NCI-H82 (cell line): ENCODE measurements around the gene FGFR2.

ENCODE experiments used
- DNase-seq: peaks from one replicate; lab custom pipeline; 2025; lab: John Stamatoyannopoulos, UW

FGFR2 gene

DNA sequence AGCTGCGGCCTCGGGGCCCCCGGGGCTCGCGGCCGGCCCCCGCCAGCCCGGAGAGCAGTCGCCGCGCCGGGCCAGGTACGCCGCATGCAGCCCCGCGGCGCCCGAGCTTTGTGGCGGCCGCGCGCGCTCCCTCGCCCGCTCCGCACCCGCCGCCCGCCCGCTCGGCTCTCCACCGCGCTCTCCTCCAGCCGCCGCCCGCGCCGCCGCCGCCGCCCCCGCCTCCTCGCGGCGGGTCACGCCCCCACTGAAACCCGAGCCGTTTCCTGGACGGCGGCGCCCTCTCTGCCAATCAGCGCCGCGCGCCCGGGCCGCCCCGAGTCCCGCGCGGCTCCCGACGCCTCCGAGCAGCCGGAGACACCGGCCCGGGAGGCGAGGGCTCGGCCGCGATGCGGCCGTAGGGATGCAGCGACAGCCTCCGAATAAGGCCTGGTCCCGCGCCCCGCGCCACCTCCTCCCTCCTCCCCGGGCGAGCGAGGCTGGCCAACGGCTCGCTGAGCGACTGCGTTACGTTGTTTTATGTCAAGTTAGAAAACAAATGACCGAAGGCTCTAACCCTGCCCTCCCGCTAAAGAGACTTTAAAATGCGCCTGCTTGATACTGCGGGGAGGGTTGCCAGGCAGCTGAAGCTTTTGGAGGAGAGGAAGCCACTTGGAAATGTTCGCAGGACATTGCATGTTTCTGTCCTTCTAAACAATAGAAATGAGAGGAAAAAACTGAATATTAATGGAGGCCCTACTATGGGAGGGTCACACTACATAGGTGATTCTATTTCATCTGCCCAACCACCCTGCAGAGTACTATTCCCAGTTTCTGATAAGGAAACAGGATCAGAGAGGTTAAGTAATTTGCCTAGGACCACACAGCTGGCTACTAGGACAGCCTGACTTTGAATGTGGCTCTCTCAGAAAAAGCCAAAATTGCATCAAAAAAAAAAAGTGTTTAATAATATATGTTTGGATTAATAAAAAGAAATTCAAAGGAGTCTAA is at the start of gene FGFR2:
Gene FGFR2, minus strand, starts transcription at position 182 of the 987 bp plus-strand sequence. CDS start 4,627 bp downstream, outside the sequence.
- peak; percentile 86 for DNase-seq

DNA sequence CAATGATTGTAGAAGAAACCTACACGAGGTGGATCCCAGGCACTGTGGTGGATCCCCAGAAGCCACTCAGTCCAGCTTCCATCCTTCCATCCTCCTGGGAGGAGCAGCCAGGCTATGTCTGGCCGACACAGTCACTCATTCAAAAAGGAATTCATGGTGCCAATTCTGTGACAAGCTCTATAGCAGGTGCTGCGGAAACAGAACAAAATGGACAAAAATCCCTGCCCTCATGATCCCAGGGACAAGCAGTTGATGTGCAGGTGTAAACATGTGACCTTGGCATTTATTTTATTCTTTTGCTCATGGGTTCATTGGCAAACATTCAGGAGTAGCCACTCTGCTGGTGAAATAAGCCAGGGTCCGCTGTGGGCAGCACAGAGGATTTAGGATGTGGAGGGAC is 49.2 kb upstream of the FGFR2 start:
- DNase-seq, result no peak

- DNase-seq, result no peak
Observed at GRCh38 chr10:121645696-121646095, 47.5 kb upstream of the FGFR2 start.

DNA sequence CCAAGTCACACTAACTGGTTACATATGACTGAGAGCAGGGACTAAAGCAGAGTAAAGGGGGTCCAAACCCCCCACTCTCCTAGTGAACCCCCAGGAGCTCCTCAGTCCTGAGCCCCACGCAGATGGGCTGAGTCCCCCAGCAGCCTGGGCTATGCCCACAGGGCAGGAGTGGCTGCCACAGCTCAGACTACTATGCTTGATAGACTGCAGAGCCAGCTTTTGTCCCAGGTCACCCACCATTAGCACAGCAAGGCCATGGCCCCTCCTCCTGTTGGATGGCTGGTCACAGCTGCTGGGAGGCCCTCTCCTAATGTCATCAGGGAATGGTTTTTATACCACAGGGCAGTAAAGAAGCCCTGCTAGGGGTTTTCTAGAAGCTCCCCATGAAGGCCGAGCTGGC is 46.3 kb upstream of the FGFR2 start:
- no peak for DNase-seq

DNA sequence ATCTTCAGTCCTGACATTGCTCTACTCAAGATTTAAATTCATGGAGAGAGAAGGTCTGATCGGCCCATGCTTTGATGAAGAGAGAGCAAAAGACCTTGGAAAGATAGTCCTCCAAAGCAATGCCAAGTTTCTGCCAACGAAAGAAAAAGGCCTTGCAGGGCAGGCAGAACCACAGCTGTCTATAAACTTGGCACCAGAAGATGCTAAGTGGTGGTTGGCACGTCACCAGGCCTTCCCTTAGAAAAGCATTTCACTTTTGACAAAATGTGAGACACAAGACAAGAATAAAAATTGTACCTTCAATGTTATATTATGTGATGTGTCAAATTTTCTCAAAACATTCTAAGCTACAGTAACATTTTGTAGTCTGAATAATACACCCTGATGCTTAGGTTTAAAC is 42.0 kb upstream of the FGFR2 start:
- DNase-seq, result no peak

DNA sequence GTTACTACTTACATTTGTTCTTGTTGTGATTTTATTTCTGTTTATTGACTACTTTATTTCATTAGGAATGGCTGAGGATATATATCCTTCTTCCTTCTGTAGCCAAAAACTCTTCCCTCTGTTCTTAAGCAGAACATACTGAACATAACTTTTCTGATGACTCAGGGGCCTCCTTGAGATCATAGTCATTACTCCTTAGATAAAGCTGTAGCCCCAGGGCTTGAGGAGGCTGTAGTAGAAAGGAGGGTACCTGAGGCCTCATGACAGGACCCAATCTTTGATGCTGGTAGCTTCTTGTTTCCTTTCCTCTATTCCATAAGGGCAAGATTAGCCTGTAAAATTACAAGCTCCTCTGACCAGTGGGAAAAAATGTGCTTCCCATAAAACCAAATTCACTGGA is 41.2 kb upstream of the FGFR2 start:
- DNase-seq, result no peak

- no peak for DNase-seq
Observed at GRCh38 chr10:121637437-121637836, 39.2 kb upstream of the FGFR2 start.

DNA sequence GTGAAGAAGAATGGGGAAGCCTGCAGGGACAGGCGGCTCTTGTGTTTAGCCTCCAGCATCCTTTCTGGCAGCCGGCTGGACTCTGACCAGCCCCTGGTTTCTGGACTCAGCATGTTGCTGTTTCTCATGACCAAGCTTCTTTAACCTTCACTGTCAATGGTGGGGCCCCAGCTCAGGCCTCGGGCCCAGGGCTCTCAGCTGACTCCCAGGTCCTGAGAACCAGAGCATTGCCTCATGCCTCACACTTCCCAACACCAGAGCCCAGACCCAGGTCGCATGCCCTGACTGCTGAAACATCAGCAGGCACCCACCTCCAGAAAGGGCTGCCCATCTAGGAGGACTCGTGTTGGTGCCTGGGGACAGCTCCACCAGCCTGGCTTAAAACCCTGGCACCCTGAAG is 34.8 kb upstream of the FGFR2 start:
- DNase-seq, result no peak

DNA sequence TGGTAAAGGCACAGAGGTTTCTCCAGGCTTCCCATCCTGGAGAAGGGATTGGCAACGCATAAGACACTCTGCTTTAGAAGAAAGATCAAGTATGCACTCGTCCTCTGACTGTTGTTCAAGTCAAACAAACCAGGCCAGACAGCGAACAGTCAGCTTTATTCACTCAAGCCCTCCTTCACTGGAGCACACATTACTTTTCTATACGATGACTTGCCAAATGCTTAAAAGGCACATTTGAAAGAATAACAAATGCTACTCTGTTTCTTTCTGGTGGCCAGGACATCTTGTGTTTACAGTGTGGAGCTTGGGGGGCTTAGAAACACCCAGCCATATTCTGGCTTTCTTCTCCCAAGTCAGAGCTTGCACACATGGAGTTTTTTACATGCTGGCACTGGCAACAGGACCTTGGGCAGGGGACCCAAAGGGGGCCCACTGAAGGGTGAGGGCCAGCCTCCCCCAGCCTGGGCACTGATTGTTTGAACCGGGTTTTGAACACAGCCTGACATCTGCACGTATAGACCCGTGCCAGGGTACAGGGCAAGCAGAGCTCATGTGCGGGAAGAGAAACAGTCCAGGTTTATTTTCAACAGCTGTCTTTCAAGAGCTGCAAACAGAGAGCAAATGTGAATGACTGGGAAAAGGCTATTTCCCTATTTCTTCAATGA is 33.3 kb upstream of the FGFR2 start:
- no peak for DNase-seq

DNA sequence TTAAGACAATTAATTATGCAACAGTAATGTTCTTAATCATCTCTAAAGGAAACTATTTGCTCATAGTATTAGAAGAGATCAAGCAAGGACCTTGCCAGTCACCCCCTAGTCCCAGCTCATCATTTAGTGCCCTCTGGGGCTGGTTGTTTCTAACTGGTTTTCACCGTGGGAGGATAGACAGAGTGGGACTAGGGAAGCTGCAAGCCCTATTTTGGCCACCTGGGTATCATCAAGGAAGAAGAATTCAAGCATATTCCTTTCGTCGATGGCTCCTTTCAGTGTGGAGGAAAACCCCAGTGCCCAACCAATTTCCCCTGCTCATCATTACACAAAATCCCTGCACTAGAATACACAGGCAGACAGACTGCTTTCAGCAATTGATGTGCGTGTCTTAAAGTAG is 30.6 kb upstream of the FGFR2 start:
- DNase-seq, result peak; percentile 11

DNA sequence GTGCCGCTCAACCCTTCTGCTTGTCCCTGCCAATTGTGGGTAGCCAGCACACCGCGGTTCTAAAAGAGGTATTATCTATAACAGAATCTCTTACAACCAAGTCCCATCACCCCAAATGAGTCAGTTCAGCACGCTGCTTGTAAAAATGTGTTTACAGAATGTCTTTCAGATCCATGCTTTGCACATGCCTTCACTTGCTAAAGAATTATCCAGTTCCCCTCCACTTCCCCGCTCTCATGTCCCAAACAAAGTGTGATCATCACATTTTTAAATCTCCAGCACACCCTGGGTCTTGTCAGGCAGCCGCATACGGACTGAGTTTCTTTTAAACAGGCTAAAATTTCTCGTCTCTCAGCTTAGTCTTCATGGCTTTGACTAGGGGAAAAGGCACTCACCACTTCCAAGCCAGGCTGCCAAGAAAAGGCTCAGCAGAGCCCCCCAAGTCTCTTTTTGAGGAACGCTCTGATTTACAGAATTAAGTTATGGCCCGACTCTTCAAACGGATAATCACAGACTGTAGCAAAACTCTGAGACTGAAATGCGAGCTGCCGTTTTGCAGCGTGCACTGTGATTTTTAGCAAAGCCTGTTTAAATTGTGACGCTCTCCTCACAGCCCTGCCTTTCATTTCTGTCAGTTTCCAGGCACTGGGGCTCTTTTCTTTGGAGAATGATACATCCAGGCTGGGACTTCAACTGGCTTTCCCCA is 29.8 kb upstream of the FGFR2 start:
- no peak for DNase-seq

GRCh38 chr10:121624836-121625486 is 26.7 kb upstream of the FGFR2 start:
- peak; percentile 47 for DNase-seq

DNA sequence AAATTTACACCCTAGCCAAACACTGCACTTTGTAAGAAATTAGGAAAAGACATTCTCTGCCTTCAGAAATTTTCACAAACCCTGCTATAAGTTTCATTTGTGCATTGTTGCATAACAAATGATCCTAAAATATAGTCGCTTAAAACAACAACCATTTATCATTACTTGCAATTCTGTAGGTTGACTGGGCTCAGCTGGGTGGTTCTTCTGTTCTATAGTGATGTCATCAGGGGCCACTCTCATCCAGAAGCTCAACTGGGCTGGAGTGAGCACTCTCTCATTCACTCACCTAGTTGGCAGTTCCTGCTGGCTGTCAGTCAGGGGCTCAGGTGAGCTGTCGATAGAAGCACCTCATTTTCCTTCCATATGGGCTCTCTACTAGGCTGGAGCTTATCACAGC is 20.7 kb upstream of the FGFR2 start:
- no peak for DNase-seq

DNA sequence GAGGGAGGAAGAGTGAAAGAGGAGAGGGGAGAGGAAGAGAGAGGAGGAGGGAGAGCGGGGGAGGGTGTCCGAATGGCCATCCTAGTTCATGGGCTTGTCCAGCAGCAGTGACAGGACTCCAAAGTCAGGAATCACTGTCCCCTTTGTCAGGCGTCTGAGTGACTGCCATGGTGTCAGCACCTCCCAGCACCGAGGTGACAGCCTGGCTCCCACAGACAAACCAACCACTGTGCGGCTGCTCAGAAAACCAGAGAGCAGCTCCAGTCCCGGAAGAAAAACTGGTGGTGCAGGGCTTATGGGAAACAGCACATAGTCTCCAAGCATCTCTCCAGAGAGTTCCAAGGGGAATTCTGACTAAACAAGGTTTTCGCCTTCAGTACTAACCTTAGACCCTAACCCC is 18.9 kb upstream of the FGFR2 start:
- DNase-seq, result no peak

- no peak for DNase-seq
Observed at GRCh38 chr10:121616291-121616690, 18.0 kb upstream of the FGFR2 start.

GRCh38 chr10:121615836-121616235 is 17.6 kb upstream of the FGFR2 start:
- DNase-seq, result no peak

DNA sequence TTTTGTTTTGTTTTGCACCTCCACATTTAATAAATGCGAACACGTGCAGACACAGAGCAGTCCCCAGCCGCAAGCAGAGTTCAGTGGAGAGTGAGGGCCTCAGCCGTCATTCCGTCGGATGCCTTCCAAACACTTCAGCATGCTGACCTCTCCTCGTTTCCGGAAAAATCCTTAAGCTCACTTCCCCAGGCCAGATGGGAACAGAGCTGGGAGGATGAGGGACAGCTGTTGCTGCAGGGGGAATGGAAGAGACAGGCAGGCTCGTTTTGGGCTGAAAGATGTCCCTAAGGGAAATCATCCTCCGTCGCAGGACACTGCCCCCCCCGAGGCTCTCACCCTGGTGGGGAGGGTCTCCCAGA is 17.2 kb upstream of the FGFR2 start:
- peak; percentile 47 for DNase-seq

DNA sequence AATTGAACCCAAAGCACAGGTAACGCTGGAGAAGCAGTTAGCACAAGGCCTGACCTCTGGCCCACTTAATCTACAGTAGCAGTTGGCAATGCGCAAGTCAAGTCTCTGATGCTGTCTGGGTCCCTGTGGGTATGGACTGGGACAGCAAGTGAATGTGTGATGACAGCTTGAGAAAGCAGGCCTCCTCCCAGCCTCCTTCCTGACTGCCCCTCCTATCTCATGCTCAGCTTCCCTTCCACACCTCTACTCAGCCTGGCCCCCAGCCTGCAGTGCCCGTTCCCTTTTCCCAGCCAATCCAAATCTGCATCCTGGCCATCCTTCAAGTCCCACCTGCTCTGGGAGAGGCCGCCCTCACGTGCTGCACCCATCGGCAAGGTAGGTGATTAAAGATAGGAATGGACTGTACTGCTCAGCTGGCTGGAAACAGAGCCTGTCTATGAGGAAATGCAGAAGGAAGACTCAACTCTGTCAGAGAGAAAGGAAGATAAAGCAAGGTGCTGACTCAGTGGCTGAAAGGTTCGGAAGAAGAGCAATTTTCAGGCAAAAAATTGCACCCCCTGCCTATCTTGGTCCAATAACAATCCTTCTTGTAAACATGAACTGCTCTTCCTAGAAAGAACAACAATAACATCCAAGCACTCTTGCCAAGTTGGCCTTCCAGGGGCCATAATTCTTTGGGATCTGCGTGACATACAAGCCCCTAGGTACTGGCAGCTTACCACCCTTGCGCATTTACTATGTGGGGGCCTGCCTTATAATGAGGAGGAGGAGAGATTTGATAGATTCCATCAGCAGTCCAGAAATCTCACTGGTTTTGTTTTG is 16.6 kb upstream of the FGFR2 start:
- no peak for DNase-seq

- DNase-seq, result no peak
Observed at GRCh38 chr10:121613456-121613855, 15.2 kb upstream of the FGFR2 start.

DNA sequence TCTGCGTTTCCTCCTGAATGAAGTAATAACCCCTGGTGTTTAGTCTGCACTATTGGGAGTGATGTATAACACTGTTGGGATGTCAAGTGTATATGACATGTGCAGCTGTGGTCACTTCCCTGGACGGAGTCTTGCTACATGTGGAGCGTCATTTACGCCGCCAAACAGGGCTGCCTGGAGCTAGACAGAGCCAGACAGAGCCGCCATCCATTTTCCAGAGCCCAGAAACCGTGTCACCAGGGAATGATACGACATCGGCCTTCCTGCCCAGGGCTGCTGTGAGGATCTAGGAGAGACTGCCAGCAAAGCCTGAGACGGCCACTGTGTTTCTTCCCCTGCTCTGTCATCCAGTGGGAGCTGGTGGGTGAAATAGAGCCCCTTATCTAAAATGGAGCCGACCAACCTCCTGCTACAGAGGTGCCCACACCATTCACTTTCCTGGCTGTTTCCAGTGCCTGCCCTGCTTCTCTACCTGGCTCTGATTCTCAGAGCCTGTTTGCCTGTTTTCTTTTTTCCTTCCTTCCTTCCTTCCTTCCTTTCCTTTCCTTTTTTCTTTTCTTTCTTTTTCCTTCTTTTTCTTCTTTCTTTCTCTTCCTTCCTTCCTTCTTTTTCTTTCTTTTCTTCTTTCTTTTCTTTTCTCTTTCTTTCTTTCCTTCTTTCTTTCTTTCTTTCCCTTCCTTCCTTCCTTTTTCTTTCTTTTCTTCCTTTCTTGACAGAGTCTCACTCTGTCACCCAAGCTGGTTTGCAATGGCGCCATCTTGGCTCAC is 13.3 kb upstream of the FGFR2 start:
- no peak for DNase-seq
